Hematopoietic multipotent progenitor cell treated with erythropoietin and hydrocortisone succinate and interleukin-3 and kit ligand, for 15 days (in vitro differentiated cells): ENCODE data around the gene KDM3A.
A peak's percentile ranks its signal among the peaks of the same experiment; 100 is the strongest.

Experiments
- DNase-seq: peaks from one replicate; pipeline ENCODE4 v3.0.0-alpha.2; 2015; ENCODE audit warnings: low spot score

Gene KDM3A

GRCh38 chr2:86433137-86433536 lies 8.0 kb upstream of the KDM3A start:
- no peak for DNase-seq

DNA sequence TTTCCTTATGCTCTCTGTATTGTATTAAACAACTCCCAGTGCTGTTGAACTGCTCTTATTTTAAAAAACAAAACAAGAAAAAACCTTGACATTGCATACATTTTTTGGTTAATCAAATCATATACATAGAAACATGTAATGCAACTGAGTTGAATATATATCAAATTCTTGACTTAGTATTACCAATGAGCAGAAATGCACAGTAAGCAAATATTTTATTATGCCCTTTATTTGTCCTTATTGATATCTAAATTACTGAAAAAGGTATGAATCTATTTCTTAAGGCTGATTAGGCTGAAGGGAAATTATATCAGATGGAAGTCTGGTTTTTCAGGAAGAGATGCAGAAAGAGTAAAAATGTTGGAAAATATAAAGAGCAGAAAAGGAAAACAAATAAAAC lies 6.9 kb upstream of the KDM3A start:
- DNase-seq: no peak

GRCh38 chr2:86435531-86435930 lies 5.6 kb upstream of the KDM3A start:
- no peak for DNase-seq

DNA sequence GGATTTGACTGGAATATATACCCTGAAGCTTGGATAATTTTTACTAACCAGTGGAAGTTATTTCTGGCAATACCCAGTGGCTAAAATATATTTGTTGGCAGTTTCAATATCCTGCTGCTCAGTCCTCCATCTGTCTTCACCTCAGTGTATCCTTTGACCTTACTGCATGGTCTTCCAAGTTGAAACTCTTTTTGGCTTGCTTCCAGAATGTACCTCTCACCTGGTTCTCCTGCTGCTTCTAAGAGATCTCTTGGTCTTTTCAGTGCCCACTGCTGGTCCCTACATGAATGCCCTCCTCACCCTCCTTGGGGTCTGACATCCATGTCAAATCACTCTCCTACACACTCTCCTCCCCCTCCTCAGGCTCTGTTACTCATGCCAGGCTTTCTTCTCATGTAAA lies 4.8 kb upstream of the KDM3A start:
- no peak for DNase-seq

DNA sequence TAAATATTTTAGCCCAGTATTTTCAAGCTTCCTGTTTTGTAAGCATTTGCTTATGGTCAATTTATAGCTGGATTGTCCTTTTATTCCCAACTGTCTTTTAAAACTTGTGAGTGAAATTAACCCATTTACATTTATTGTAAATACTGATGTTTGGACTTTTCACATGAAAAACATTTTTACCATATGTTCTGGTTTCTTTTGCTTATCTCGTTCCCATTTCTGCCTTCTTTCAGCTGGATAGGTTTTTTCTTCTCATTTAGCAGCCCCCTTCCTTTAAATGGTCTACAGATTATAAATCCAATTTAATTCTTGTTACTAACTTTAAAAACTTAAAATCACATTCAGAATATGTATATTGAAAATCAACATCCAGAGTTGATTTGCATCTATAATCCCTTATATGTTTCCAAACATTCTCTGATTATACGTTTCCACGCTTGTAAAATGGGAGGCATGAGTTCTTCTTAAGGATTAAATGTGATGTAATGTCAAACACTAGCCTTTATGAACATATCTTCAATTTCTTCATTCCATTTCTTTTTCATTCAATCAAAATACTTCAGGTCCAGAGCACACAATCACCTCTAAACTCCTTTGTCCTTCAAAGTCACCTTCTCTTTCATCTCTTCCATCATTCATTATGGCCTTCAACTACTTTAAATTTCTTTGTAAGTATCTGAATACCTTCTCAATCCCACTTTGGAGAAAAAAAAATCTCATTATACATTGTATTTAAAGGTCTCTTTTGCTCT lies 1.1 kb upstream of the KDM3A start:
- DNase-seq: no peak

DNA sequence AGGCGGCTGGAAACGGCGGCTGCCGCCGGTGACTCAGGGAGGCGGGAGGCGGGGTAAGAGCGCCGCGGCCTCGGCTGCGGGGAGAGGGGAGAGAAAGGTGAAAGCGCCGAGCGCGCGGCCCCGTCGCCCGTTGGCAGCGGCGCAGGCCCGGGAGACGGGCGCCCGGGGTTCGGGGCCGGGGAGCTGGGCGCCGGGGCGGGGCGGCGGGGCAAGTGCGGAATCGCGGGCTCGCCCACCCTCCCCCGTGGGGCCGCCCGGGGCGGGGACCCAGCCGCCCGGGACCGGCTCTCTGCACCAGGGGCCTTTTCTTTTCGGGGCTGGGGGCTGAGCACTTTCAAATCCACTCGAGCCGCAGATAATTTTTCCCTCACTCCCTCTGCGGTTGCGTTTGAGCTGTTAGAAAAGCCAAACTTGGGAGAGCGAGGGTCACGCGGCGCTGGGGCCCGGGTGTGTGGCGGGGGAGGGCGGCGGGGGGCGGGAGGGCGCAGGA lies 266 bp downstream of the KDM3A start:
- no peak for DNase-seq

DNA sequence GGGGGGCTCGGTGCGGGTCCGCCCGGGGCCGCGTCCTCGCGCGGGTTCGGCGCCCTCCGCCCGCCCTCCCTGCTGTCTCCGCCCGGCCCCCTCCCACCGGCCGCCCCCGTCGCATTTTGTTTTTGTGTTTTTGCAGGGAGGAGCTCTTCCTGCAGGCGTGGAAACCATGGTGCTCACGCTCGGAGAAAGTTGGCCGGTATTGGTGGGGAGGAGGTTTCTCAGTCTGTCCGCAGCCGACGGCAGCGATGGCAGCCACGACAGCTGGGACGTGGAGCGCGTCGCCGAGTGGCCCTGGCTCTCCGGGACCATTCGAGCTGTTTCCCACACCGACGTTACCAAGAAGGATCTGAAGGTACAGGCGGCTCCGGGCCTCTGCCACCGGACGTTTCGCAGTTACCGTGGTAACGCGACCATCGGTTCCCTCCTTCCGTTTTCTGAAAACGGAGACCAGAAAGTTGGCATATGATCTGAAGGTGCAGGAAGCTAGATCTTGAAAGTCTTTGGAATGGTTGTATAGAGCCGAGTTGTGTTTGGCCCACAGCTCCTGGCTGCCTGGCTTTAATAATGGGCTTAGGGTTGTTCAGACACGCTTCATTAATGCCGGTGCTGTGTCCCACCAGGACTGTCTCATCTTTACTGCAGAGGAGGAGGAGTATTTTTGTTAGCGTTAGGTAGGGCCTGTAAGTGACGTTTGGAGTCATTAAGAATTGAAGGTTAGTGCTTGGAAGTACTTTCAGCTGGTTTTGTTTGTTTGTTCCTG lies 891 bp downstream of the KDM3A start:
- DNase-seq: peak; percentile 43

DNA sequence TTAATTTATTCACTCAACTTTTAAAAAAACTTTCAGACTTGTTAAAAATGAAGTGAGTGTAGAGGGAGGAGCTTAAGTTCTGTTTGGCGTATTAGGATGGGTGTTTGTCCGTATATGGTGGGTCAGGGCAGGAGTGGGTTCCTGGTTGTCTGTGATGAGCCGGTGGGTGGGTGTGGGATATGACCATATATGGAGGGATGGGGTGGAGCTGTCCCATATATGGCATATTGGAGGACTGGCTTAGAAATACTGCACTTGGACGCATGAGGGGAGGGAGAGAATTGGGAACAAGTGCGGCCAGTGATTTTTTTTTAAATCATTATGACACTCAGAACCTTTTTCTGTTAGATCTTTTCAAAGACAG lies 1.5 kb downstream of the KDM3A start:
- peak; percentile 90 for DNase-seq

GRCh38 chr2:86443631-86444350 lies 2.6 kb downstream of the KDM3A start:
- no peak for DNase-seq

- DNase-seq: no peak
Observed at GRCh38 chr2:86445436-86445835, 4.3 kb downstream of the KDM3A start.

GRCh38 chr2:86446060-86446459 lies 4.9 kb downstream of the KDM3A start:
- DNase-seq: no peak

DNA sequence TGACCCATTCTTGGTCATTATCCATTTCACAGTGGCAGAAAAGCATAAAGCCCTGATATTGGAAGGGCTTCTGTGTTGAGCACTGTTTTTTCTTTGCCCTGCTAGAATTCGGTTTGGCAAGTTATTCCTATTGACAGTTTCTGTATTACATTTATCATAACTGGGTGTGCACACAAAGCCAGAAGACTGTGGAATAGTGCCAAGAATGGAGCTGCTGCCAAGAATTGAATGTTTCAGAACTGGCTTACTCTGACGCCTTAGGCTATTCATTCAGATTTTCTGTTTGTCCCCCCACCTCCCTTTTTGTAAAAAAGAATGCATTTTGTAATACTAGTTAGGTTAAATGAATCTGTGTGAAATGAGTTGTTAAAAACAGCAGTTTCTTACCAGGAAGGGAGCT lies 12.7 kb downstream of the KDM3A start:
- peak; percentile 86 for DNase-seq

DNA sequence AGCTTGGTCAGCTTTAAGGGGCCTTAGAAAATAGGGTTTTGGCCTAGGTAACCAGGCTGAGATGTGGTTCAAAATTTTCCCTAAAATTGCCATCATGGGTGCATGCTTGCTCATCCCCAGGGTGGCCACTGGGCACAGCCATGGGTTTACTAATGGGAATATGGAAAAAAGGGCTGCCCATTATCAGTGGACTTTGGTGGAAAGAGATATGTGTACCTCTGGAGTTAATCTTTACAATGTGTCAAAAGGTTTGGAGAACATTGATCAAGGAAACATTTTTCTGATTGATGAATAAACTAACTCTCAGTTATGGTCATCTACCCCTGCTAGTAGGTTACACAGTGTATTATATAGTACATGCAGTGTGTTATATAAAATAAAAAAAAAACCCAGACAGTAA lies 13.1 kb downstream of the KDM3A start:
- no peak for DNase-seq

- no peak for DNase-seq
Observed at GRCh38 chr2:86455181-86455580, 14.0 kb downstream of the KDM3A start.

GRCh38 chr2:86461042-86461743 lies 20.0 kb downstream of the KDM3A start:
- DNase-seq: no peak

DNA sequence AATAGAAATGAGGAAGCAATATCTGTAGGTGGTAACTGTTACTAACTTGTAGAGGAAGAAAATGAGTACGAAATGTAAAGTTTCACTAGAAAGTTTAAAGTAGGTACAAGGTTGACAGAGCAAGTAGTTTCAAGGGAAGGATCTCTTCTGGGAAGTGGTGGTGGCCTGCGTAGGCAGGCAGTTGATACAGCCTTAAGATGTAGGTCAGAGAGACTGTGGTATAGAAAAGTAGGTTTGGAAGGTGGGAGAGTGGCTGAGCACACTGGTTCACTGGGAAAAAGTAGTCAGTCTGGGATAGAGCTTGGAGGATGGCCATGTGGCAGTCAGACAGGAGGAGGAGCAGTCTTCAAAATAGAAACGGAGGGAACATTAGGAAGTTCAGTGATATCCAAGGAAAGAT lies 23.5 kb downstream of the KDM3A start:
- no peak for DNase-seq

DNA sequence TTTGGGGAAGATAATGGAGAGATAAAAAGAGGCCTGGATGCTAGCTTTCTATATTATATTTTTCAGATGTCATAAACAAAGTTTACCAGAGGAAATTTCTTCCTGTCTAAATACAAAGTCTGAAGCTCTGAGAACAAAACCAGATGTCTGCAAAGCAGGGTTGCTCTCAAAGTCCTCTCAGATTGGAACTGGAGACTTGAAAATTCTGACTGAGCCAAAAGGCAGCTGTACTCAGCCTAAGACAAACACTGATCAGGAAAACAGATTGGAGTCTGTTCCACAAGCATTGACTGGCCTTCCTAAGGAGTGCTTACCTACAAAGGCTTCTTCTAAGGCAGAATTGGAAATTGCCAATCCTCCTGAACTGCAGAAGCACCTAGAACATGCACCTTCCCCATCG lies 25.1 kb downstream of the KDM3A start:
- no peak for DNase-seq

DNA sequence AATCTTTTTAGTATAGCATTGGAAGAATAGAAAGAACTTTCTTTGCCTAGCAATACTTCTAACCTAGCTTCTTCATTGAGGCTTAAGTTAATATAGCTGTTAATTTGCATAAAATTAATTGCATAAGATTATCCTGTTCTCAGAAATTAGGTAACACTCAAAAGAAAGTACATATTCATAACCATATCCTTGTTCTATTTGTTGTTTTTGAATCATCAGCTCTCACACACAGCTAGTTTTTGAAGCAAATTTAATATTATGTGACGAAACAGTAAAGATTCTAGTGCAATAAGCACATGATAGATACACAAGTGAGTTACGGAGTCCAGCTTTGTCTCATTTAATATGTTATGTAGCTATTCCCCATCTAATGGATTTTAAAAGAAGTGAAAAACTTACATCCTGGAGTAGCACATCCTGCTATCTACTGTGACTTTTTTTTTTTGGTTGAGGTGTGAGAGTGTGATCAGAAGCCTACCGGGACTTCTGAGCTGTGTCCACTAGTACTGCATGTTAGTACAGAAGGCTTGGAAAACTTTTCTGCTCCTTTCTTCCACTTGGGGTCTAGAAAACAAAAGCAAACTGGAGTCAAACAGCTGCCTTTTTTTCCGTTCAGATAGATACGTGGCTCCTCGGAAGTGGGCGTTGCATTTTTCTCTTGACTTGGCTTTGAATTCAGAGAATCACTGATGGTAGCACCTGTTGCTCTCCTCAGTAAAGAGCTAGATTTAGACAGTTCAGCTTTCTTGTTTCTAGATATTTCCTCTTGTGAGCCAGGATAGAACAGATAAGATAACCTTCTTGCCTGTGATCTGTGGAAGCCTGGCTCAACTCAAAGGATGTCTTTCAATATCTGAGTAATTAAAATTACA lies 27.2 kb downstream of the KDM3A start:
- DNase-seq: no peak

DNA sequence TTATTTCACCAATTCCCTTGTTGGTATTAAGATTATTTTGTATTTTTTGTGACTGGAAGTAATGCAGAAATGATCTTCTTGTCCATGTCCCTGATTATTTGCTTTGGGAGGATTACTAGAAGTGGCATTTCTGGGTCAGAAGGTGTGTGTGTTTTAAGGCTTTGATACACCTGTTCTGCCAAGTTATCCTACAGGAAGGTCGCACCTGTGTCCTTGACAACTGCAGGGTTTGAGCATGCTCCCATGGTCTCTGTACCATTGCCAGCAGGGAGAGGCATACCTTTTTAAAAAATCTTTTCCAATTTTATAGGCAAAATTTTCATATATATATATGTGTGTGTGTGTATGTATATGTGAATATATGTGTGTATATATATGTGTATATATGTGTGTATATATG lies 29.7 kb downstream of the KDM3A start:
- DNase-seq: no peak

- no peak for DNase-seq
Observed at GRCh38 chr2:86471637-86472036, 30.5 kb downstream of the KDM3A start.

- no peak for DNase-seq
Observed at GRCh38 chr2:86476092-86476491, 34.9 kb downstream of the KDM3A start.
